Liver (tissue), 9 donors: ENCODE measurements around the gene NECAB2. TPM values are rescaled to one million over a fixed set of nuclear protein-coding genes. Genes with fewer than 3 reads are reported as not detected.

Source experiments
- DNase-seq: peaks from one replicate; pipeline ENCODE4 v3.0.0-alpha.2; 2017; ENCODE audit warnings: low spot score
- H3K27ac ChIP-seq, 2 donors: one replicate each; pipeline ENCODE4 v1.7.0; 2013; ENCODE audit warnings: inconsistent platforms in 2 of 2, low read length in 2 of 2, control low read depth in 1 of 2, low read depth in 1 of 2, mild to moderate bottlenecking in 1 of 2
- H3K27me3 ChIP-seq, 4 donors: one replicate each; pipeline versions ENCODE4 v1.6.1 to v1.7.0; 2013; ENCODE audit warnings: low read length in 3 of 4, inconsistent platforms in 1 of 4, mild to moderate bottlenecking in 1 of 4, moderate library complexity in 1 of 4; ENCODE audit not compliant: control insufficient read depth in 4 of 4, insufficient read depth in 4 of 4
- H3K36me3 ChIP-seq, 4 donors: one replicate each; pipeline versions ENCODE4 v1.6.1 to v1.7.0; 2013; ENCODE audit warnings: low read length in 3 of 4, mild to moderate bottlenecking in 3 of 4, low read depth in 1 of 4, moderate library complexity in 1 of 4; ENCODE audit not compliant: control insufficient read depth in 4 of 4, insufficient read depth in 3 of 4
- H3K4me1 ChIP-seq, 4 donors: one replicate each; pipeline versions ENCODE4 v1.6.1 to v1.7.0; 2013; ENCODE audit warnings: low read length in 3 of 4, mild to moderate bottlenecking in 3 of 4, moderate library complexity in 1 of 4; ENCODE audit not compliant: control insufficient read depth in 4 of 4, insufficient read depth in 4 of 4
- H3K4me3 ChIP-seq, 3 donors: one replicate each; pipeline versions ENCODE4 v1.6.1 to v1.7.0; 2013; ENCODE audit warnings: low read length in 3 of 3, control low read depth in 1 of 3, low read depth in 1 of 3, mild to moderate bottlenecking in 1 of 3
- H3K9ac ChIP-seq, 2 donors: one replicate each; pipeline ENCODE4 v1.7.0; 2013; ENCODE audit warnings: low read length in 2 of 2, mild to moderate bottlenecking in 2 of 2, moderate library complexity in 2 of 2, control low read depth in 1 of 2, low read depth in 1 of 2
- H3K9me3 ChIP-seq, 4 donors: one replicate each; pipeline versions ENCODE4 v1.6.1 to v1.7.0; 2013; ENCODE audit warnings: low read length in 3 of 4; ENCODE audit not compliant: control insufficient read depth in 4 of 4
- ATF3 ChIP-seq: IDR thresholded peaks from 2 replicates; pipeline ENCODE4 v1.6.1; 2016; ENCODE audit warnings: antibody characterized with exemption
- EGR1 ChIP-seq, 2 donors: IDR thresholded peaks; 2 replicates each; pipeline ENCODE4 v1.6.1; 2016 to 2018; ENCODE audit warnings: antibody characterized with exemption in 2 of 2, low read depth in 2 of 2
- FOXA1 ChIP-seq: IDR thresholded peaks from 2 replicates; pipeline ENCODE4 v1.6.1; 2016; ENCODE audit warnings: antibody characterized with exemption
- FOXA2 ChIP-seq: IDR thresholded peaks from 2 replicates; pipeline ENCODE4 v1.6.1; 2016; ENCODE audit warnings: antibody characterized with exemption
- GABPA ChIP-seq, 2 donors: IDR thresholded peaks in 1 of 2; conservative IDR thresholded peaks in 1 of 2; 2 replicates each; pipeline ENCODE4 v1.6.1; 2016; ENCODE audit warnings: antibody characterized with exemption in 2 of 2, mild to moderate bottlenecking in 1 of 2, moderate library complexity in 1 of 2
- HNF4A ChIP-seq, 2 donors: conservative IDR thresholded peaks; 2 replicates each; pipeline ENCODE4 v1.6.1; 2016; ENCODE audit warnings: antibody characterized with exemption in 2 of 2, mild to moderate bottlenecking in 2 of 2
- HNF4G ChIP-seq: IDR thresholded peaks from 2 replicates; pipeline ENCODE4 v1.6.1; 2016; ENCODE audit warnings: antibody characterized with exemption
- JUND ChIP-seq, 2 donors: IDR thresholded peaks; 2 replicates each; pipeline ENCODE4 v1.6.1; 2016; ENCODE audit warnings: antibody characterized with exemption in 2 of 2
- MAX ChIP-seq: IDR thresholded peaks from 2 replicates; pipeline ENCODE4 v1.6.1; 2016; ENCODE audit warnings: antibody characterized with exemption
- NR2F2 ChIP-seq: IDR thresholded peaks from 2 replicates; pipeline ENCODE4 v1.6.1; 2016; ENCODE audit warnings: antibody characterized with exemption
- RAD21 ChIP-seq, 2 donors: IDR thresholded peaks; 2 replicates each; pipeline ENCODE4 v1.6.1; 2016; ENCODE audit warnings: antibody characterized with exemption in 2 of 2, mild to moderate bottlenecking in 2 of 2
- REST ChIP-seq: IDR thresholded peaks from 2 replicates; pipeline ENCODE4 v1.6.1; 2016; ENCODE audit warnings: antibody characterized with exemption, mild to moderate bottlenecking
- RXRA ChIP-seq, 2 donors: IDR thresholded peaks; 2 replicates each; pipeline ENCODE4 v1.6.1; 2017 to 2018; ENCODE audit warnings: antibody characterized with exemption in 2 of 2, mild to moderate bottlenecking in 1 of 2
- SP1 ChIP-seq: IDR thresholded peaks from 2 replicates; pipeline ENCODE4 v1.6.1; 2018; ENCODE audit warnings: antibody characterized with exemption, mild to moderate bottlenecking
- TAF1 ChIP-seq: conservative IDR thresholded peaks from 2 replicates; pipeline ENCODE4 v1.6.1; 2016; ENCODE audit warnings: antibody characterized with exemption, mild to moderate bottlenecking
- YY1 ChIP-seq: IDR thresholded peaks from 2 replicates; pipeline ENCODE4 v1.6.1; 2016; ENCODE audit warnings: antibody characterized with exemption, mild to moderate bottlenecking
- ZBTB33 ChIP-seq: IDR thresholded peaks from 2 replicates; pipeline ENCODE4 v1.6.1; 2016; ENCODE audit warnings: antibody characterized with exemption
- WGBS: extraction: QIAGEN DNeasy Blood & Tissue Kit; methylation state at CpG from one replicate; pipeline ENCODE4 v1.1.7; 2013; 5-methylcytosine and 5-hydroxymethylcytosine counted together
- polyA plus RNA-seq, 2 donors: library from polyadenylated mRNA; stranded (reverse) in 1 of 2; unstranded in 1 of 2; fragments of 200-250 nt in 1 of 2; fragments of >200 nt in 1 of 2; fragmentation: Nextera tagmentation in 1 of 2; extraction: Ambion mirVana in 1 of 2; gene quantifications; one replicate each; pipeline versions ENCODE4 v1.2.1 to v1.2.3, GENCODE V29; 2013 to 2015
- total RNA-seq, 2 donors: library from RNA; depleted of rRNA; stranded (reverse); fragments of >200 nt; gene quantifications; one replicate each; pipeline ENCODE4 v1.2.3, GENCODE V29; 2014
- donor health status: healthy.
- donor health status: healthy.
- donor health status: healthy.
- donor health status: healthy.
- donor health status: healthy.

The NECAB2 gene
- total and polyA plus RNA-seq, 4 donors = 2.7 to 3.8 (median 2.9) TPM; not detected in 1

- TF ChIP-seq ZBTB33 = no peak
- no peak for TF ChIP-seq JUND (IDR thresholded peaks at IDR 0.05)
- TF ChIP-seq SP1 = no peak
- TF ChIP-seq RXRA (IDR thresholded peaks at IDR 0.05) = no peak
- TF ChIP-seq NR2F2 = no peak
- TF ChIP-seq FOXA2 = no peak
- no peak for TF ChIP-seq ATF3
- no peak for TF ChIP-seq FOXA1
- no peak for TF ChIP-seq EGR1 (IDR thresholded peaks at IDR 0.05; ENCODE audit: low read depth in 2 of 2)
- no peak for TF ChIP-seq HNF4A (conservative IDR thresholded peaks at IDR 0.05)
These were observed 35.7 kb upstream of the NECAB2 start (continued) for GRCh38 chr16:83932304-83932703.

- no peaks in the 10 kb centered on the region for H3K27me3 ChIP-seq
- DNase-seq = no peak
- H3K9ac ChIP-seq = no peak overlapping the region
- TF ChIP-seq SP1 (no peak), NR2F2 (no peak), FOXA2 (no peak), YY1 (no peak), RXRA (IDR thresholded peaks at IDR 0.05) (no peak), HNF4G (no peak), TAF1 (no peak)
- WGBS = 93% methylated on average over 25 of the region's 25 CpGs
- no peaks in the 10 kb centered on the region for H3K9me3 ChIP-seq
- peaks cover 0 to 5% (median 0%) of the 10 kb centered on the region in 4 donors for H3K36me3 ChIP-seq
- H3K4me1 ChIP-seq = peaks cover 1 to 14% (median 6%) of the 10 kb centered on the region in 4 donors
- H3K4me3 ChIP-seq = no peak overlapping the region
- no peak overlapping the region for H3K27ac ChIP-seq
These were observed 34.9 kb upstream of the NECAB2 start for GRCh38 chr16:83932955-83933673.

GRCh38 chr16:83933885-83934683 is 34.0 kb upstream of the NECAB2 start:
- Histone ChIP-seq H3K9me3 (no peaks in the 10 kb centered on the region), H3K4me3 (no peak overlapping the region), H3K4me1 (peaks cover 3 to 14% (median 8%) of the 10 kb centered on the region in 4 donors), H3K9ac (no peak overlapping the region), H3K36me3 (peaks cover 0 to 5% (median 0%) of the 10 kb centered on the region in 4 donors), H3K27ac (no peak overlapping the region), H3K27me3 (no peaks in the 10 kb centered on the region)
- 92% methylated on average over 28 of the region's 28 CpGs for WGBS
- DNase-seq = no peak
- TF ChIP-seq YY1 = no peak
- TF ChIP-seq EGR1 (IDR thresholded peaks at IDR 0.05; ENCODE audit: low read depth in 2 of 2) = no peak
- no peak for TF ChIP-seq ATF3
- TF ChIP-seq ZBTB33 = no peak
- no peak for TF ChIP-seq TAF1
- no peak for TF ChIP-seq GABPA (IDR thresholded peaks at IDR 0.05 in 1 of 2, conservative IDR thresholded peaks at IDR 0.05 in 1 of 2)
- no peak for TF ChIP-seq RXRA (IDR thresholded peaks at IDR 0.05)
- no peak for TF ChIP-seq HNF4G
- TF ChIP-seq RAD21 (IDR thresholded peaks at IDR 0.05) = no peak
- no peak for TF ChIP-seq FOXA1
- no peak for TF ChIP-seq FOXA2
- no peak for TF ChIP-seq MAX
- TF ChIP-seq REST = no peak
- no peak for TF ChIP-seq HNF4A (conservative IDR thresholded peaks at IDR 0.05)
- no peak for TF ChIP-seq NR2F2
